GM12878 (cell line): ENCODE results near the gene GRIK2. TPM values are rescaled to one million over a fixed set of nuclear protein-coding genes. Genes with fewer than 3 reads are reported as not detected.

Source experiments
- ATAC-seq: fragments of 200-7000 bp; cut with Tn5 transposase; 3 replicates; pipeline ENCODE4 v1.9.1; 2020; ENCODE audit warnings: mild to moderate bottlenecking, moderate library complexity
- BruUV-seq: library from RNA; stranded (reverse); fragments of 400-500 nt; replicated peaks from 2 replicates; lab custom pipeline; 2021; lab: Mats Ljungman, UMichigan
- CTCF ChIA-PET: fragments of 300-600 bp; sonication (Branson Sonifier 250); formaldehyde crosslinking; extraction: SDS; loops from one replicate; lab custom pipeline; 2021; ENCODE audit warnings: inconsistent platforms; lab: Yijun Ruan, JAX
- POLR2A ChIA-PET: fragments of 350-600 bp; formaldehyde crosslinking; extraction: SDS; loops from one replicate; lab custom pipeline; 2021; ENCODE audit warnings: inconsistent platforms; lab: Charles Lee
- RAD21 ChIA-PET: fragments of 300-600 bp; sonication (Branson Sonifier 250); formaldehyde crosslinking; loops from one replicate; lab custom pipeline; 2023; ENCODE audit warnings: antibody characterized with exemption; ENCODE audit not compliant: unreplicated experiment; lab: Charles Lee
- SMC1A ChIA-PET: fragments of 300-600 bp; sonication (Branson Sonifier 250); formaldehyde crosslinking; loops from one replicate; lab custom pipeline; 2023; ENCODE audit not compliant: unreplicated experiment, uncharacterized antibody; lab: Charles Lee
- DNase-seq: peaks from one replicate; pipeline ENCODE4 v3.0.0-alpha.2; 2011; ENCODE audit warnings: low read depth, low spot score
- FAIRE-seq: peaks from 3 replicates; lab custom pipeline; 2011; peaks lifted over from hg19 to GRCh38; lab: Jason Lieb, UNC
- H2AFZ ChIP-seq: 2 replicates; pipeline ENCODE4 v1.6.0; 2011; ENCODE audit warnings: low read depth, low read length, control low read depth; ENCODE audit not compliant: control insufficient read depth
- H3K27ac ChIP-seq: 2 replicates; pipeline ENCODE4 v1.5.1; 2011; ENCODE audit warnings: control low read depth; ENCODE audit not compliant: control insufficient read depth, insufficient read depth
- H3K27me3 ChIP-seq, 2 experiments: replicated peaks in 1 of 2; 2 replicates each; pipeline versions ENCODE4 v1.6.0 to v1.6.1; 2011; ENCODE audit warnings: low read length in 1 of 2; ENCODE audit not compliant: control insufficient read depth in 2 of 2, insufficient read depth in 2 of 2
- H3K36me3 ChIP-seq, 2 experiments: 2 replicates each; pipeline ENCODE4 v1.5.1; 2011; ENCODE audit warnings: low read length in 1 of 2; ENCODE audit not compliant: control insufficient read depth in 2 of 2, insufficient read depth in 2 of 2
- H3K4me1 ChIP-seq: 2 replicates; pipeline ENCODE4 v1.6.1; 2011; ENCODE audit warnings: mild to moderate bottlenecking, low read length, moderate library complexity, mixed read lengths; ENCODE audit not compliant: control insufficient read depth, insufficient read depth
- H3K4me2 ChIP-seq: 2 replicates; pipeline ENCODE4 v1.6.0; 2011; ENCODE audit warnings: control low read depth; ENCODE audit not compliant: control insufficient read depth, insufficient read depth
- H3K4me3 ChIP-seq: fragments of 200-600 bp; sonication (generic); 2 replicates; pipeline ENCODE4 v1.5.1; 2016
- H3K79me2 ChIP-seq: 2 replicates; pipeline ENCODE4 v1.6.0; 2011; ENCODE audit warnings: low read length; ENCODE audit not compliant: control insufficient read depth, insufficient read depth
- H3K9ac ChIP-seq: 2 replicates; pipeline ENCODE4 v1.8.0; 2011; ENCODE audit warnings: low read length, control low read depth, mixed read lengths; ENCODE audit not compliant: control insufficient read depth, insufficient read depth
- H3K9me3 ChIP-seq: replicated peaks from 3 replicates; pipeline ENCODE4 v1.5.1; 2011; ENCODE audit warnings: mild to moderate bottlenecking, low read length; ENCODE audit not compliant: control insufficient read depth, insufficient read depth
- H4K20me1 ChIP-seq: 2 replicates; pipeline ENCODE4 v1.6.0; 2011; ENCODE audit not compliant: control insufficient read depth, insufficient read depth
- GABPA ChIP-seq: IDR thresholded peaks from 2 replicates; pipeline ENCODE4 v1.6.1; 2014; ENCODE audit warnings: antibody characterized with exemption, low read depth, mild to moderate bottlenecking, inconsistent platforms
- IRF5 ChIP-seq: fragments of 450-650 bp; IDR thresholded peaks from 2 replicates; pipeline ENCODE4 v1.6.1; 2017; ENCODE audit warnings: borderline replicate concordance
- SMAD5 ChIP-seq: IDR thresholded peaks from 2 replicates; pipeline ENCODE4 v1.6.1; 2016; ENCODE audit warnings: antibody characterized with exemption, low read depth
- WGBS: methylation state at CpG from one replicate; pipeline ENCODE4 v1.1.6; 2016; ENCODE audit warnings: low lambda C conversion rate; ENCODE audit not compliant: insufficient replicate concordance, insufficient coverage; ENCODE audit errors: missing lambda C conversion rate; 5-methylcytosine and 5-hydroxymethylcytosine counted together
- in situ Hi-C: fragments of 300-500 bp; cut with MboI; formaldehyde crosslinking; loops from 9 replicates; pipeline ENCODE4 v1.14.3; 2018; ENCODE audit warnings: mixed read lengths
- intact Hi-C: fragments of 100-400 bp; cut with micrococcal nuclease; formaldehyde crosslinking; loops from one replicate; pipeline ENCODE4 v1.14.2; 2022; ENCODE audit not compliant: unreplicated experiment
- polyA plus RNA-seq, 11 experiments: library from polyadenylated mRNA; depleted of rRNA in 4 of 11; unstranded in 6 of 11; stranded (reverse) in 5 of 11; fragments of >200 nt; fragmentation: Nextera tagmentation in 4 of 11; fragmentation: Illumina TruSeq in 1 of 11; extraction: Ambion mirVana in 4 of 11; extraction: Trizol in 1 of 11; gene quantifications; 1 replicate in 1 of 11; 2 replicates in 10 of 11; pipeline versions ENCODE4 v1.2.1 to v1.2.3, GENCODE V29; 2011 to 2016; ENCODE audit warnings: inconsistent platforms in 2 of 11, missing spikeins in 2 of 11, low read depth in 1 of 11
- total RNA-seq, 4 experiments: library from RNA; depleted of rRNA in 3 of 4; stranded (reverse); fragments of >200 nt in 3 of 4; fragmentation: Illumina TruSeq in 1 of 4; extraction: Trizol in 1 of 4; gene quantifications; 2 replicates each; pipeline versions ENCODE4 v1.2.1 to v1.2.3, GENCODE V29; 2013 to 2021

Gene GRIK2
- total and polyA plus RNA-seq, 10 of the 15 experiments (the other 5 are each of a cell fraction or from before 2014, with no cell fraction given) = not detected

DNA sequence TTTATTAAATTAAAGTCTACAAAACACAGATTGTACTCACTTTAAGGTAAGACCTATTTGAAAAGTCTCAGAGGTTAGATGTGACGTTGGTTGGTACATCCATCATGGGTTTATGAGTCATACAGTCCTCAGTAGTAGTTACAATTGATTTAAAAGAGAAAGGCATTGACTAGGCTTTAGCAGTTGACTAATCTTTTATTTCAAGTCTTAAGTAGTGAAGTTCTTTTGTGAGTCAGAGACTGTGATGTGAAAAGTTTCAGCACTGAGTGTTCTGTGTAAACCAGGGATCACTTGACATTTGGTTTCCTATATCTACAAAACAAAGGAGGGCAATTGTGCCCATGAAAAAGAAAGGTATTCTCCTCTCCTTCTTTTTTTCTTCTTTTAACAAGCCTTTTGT, 221.3 kb downstream of the GRIK2 start:
- FAIRE-seq (no peak), ATAC-seq (peak; percentile 51), DNase-seq (no peak)
- SMC1A ChIA-PET = no interaction called here
- intact Hi-C loops (no loop called here), in situ Hi-C loops (no loop called here)
- Histone ChIP-seq H4K20me1 (no peaks in the 10 kb centered on the region), H3K9me3 (no peaks in the 10 kb centered on the region), H3K4me2 (no peak overlapping the region), H2AFZ (no peak overlapping the region), H3K4me1 (no peaks in the 10 kb centered on the region), H3K9ac (no peak overlapping the region), H3K36me3 (no peaks in the 10 kb centered on the region), H3K4me3 (no peak overlapping the region), H3K27ac (no peak overlapping the region), H3K27me3 (no peaks in the 10 kb centered on the region), H3K79me2 (no peaks in the 10 kb centered on the region)
- TF ChIP-seq IRF5 = no peak
- POLR2A ChIA-PET = no interaction called here
- WGBS = 0% methylated on average over 1 of the region's 1 CpG
- RAD21 ChIA-PET = no interaction called here
- BruUV-seq = no TSS peak
- CTCF ChIA-PET = no interaction called here

- 14% methylated on average over 6 of the region's 6 CpGs for WGBS
- intact Hi-C loops (no loop called here), in situ Hi-C loops (no loop called here)
- BruUV-seq = no TSS peak
- H3K27ac ChIP-seq = no peak overlapping the region
- CTCF ChIA-PET = interaction anchor here (1.1 kb wide), 1 partner anchor 10 kb away, joined by 3 read pairs; no protein-coding TSS in a partner anchor
- no peaks in the 10 kb centered on the region for H4K20me1 ChIP-seq
- TF ChIP-seq GABPA (no peak), SMAD5 (no peak)
- H3K9me3 ChIP-seq = no peaks in the 10 kb centered on the region
- H3K4me3 ChIP-seq = no peak overlapping the region
- H3K27me3 ChIP-seq = no peaks in the 10 kb centered on the region
- RAD21 ChIA-PET = no interaction called here
- no peak for FAIRE-seq
- no peak overlapping the region for H3K4me2 ChIP-seq
- no peaks in the 10 kb centered on the region for H3K79me2 ChIP-seq
- no peak for DNase-seq
- ATAC-seq = no peak
- no peak overlapping the region for H3K9ac ChIP-seq
- POLR2A ChIA-PET = no interaction called here
- no peak overlapping the region for H2AFZ ChIP-seq
- SMC1A ChIA-PET = interaction anchor here (2.0 kb wide), 1 partner anchor 13 kb away, joined by 5 read pairs; no protein-coding TSS in a partner anchor
- H3K36me3 ChIP-seq = no peaks in the 10 kb centered on the region
- no peaks in the 10 kb centered on the region for H3K4me1 ChIP-seq
These were observed 232.8 kb downstream of the GRIK2 start for GRCh38 chr6:101626269-101626668.
